ENCODE results near the gene THAP7. TPM values are rescaled to one million over a fixed set of nuclear protein-coding genes. Genes with fewer than 3 reads are reported as not detected.

The THAP7 gene
- total and polyA plus RNA-seq, 2 experiments from 2014 or later: 21.8 to 25.9 TPM

GRCh38 chr22:20975541-20976290 is 26.2 kb downstream of the THAP7 start (continued):
- TF ChIP-seq ZNF462 (CRISPR knock-in tag; IDR thresholded peaks at IDR 0.05) (no peak), ZNF114 (CRISPR knock-in tag; IDR thresholded peaks at IDR 0.05) (no peak), STAT1 (IDR thresholded peaks at IDR 0.05; ENCODE audit: unreplicated experiment) (no peak)

DNA sequence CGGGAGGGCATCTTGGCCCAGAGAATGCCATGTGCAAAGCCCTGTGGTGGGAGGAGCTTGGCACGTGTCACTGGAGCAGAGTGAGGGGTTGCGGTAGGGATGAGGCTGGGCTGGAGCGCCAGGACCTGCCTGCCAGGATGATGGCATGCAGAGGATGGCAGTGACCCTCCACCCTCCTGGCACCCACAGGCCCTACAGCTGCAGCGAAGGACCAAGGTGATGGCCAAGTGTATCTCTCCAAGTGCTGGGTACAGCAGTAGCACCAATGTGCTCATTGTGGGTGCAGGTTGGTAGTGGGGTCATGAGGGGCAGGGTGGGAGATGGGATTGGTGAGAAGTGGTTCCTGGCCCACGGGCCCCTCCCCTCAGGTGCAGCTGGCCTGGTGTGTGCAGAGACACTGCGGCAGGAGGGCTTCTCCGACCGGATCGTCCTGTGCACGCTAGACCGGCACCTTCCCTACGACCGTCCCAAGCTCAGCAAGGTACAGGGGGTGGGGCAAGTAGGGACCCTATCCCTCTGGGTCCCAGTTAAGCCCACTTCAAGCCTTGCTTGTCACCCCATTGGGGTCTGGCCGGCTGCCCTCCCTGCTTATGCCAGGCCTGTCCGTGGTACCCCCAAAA is 27.5 kb downstream of the THAP7 start:
- peaks cover 19% of the 10 kb centered on the region for H3K27me3 ChIP-seq (ENCODE audit: insufficient read depth)
- no peak overlapping the region for H3K27ac Mint-ChIP-seq
- TF ChIP-seq ETS1 (IDR thresholded peaks at IDR 0.05): no peak
- TF ChIP-seq, protein P1, sequence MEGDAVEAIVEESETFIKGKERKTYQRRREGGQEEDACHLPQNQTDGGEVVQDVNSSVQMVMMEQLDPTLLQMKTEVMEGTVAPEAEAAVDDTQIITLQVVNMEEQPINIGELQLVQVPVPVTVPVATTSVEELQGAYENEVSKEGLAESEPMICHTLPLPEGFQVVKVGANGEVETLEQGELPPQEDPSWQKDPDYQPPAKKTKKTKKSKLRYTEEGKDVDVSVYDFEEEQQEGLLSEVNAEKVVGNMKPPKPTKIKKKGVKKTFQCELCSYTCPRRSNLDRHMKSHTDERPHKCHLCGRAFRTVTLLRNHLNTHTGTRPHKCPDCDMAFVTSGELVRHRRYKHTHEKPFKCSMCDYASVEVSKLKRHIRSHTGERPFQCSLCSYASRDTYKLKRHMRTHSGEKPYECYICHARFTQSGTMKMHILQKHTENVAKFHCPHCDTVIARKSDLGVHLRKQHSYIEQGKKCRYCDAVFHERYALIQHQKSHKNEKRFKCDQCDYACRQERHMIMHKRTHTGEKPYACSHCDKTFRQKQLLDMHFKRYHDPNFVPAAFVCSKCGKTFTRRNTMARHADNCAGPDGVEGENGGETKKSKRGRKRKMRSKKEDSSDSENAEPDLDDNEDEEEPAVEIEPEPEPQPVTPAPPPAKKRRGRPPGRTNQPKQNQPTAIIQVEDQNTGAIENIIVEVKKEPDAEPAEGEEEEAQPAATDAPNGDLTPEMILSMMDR (conservative IDR thresholded peaks at IDR 0.05; ENCODE audit: low read depth in 2 of 2): no peak
- no peak for TF ChIP-seq JUNB (IDR thresholded peaks at IDR 0.05; ENCODE audit: unreplicated experiment)
- no peak for TF ChIP-seq POLR2AphosphoS5 (IDR thresholded peaks at IDR 0.05; ENCODE audit: low read depth)
- no peak for TF ChIP-seq ZNF331 (CRISPR knock-in tag; IDR thresholded peaks at IDR 0.05; ENCODE audit: low read depth)
- no peak for TF ChIP-seq EZH2phosphoT487 (IDR thresholded peaks at IDR 0.05; ENCODE audit: unreplicated experiment)
- TF ChIP-seq STAT1 (IDR thresholded peaks at IDR 0.05; ENCODE audit: unreplicated experiment): no peak
- TF ChIP-seq CREB1 (CRISPR knock-in tag; IDR thresholded peaks at IDR 0.05; ENCODE audit: low read depth): no peak

More for the DNA sequence above, 27.5 kb downstream of the THAP7 start:
- Histone ChIP-seq H3K4me2 (no peak overlapping the region), H3K9me2 (ENCODE audit: insufficient read depth) (0 out of 2 replicates have a peak, but pooled peaks cover 6% of the 10 kb centered on the region), H2AFZ (no peak overlapping the region), H4K20me1 (replicated peaks; ENCODE audit: insufficient read depth) (no peaks in the 10 kb centered on the region; the same call in 1 of the 2 replicates), H3K4me1 (ENCODE audit: insufficient read depth) (no peaks in the 10 kb centered on the region), H3F3A (replicated peaks; ENCODE audit: low read depth) (no peaks in the 10 kb centered on the region), H3K79me2 (replicated peaks; ENCODE audit: insufficient read depth) (no peaks in the 10 kb centered on the region), H3K36me3 (ENCODE audit: insufficient read depth) (no peaks in the 10 kb centered on the region; the same call in 1 of the 2 replicates), H3K4me3 (no peak overlapping the region), H3K27ac (ENCODE audit: low read depth) (no peak overlapping the region)
- Mint-ChIP-seq H3K36me3 (ENCODE audit: low read depth) (peaks cover 6% of the 10 kb centered on the region; the same call in 1 of the 3 replicates), H3K27me3 (ENCODE audit: insufficient read depth, low read depth, poor library complexity) (peaks cover 27% of the 10 kb centered on the region), H3K9me3 (peaks cover 18% of the 10 kb centered on the region), H3K4me1 (peaks cover 4% of the 10 kb centered on the region; the same call in 2 of the 3 replicates), H3K4me3 (no peak overlapping the region)
- ATAC-seq: no peak
- DNase-seq (ENCODE audit: low spot score): no peak
